Measurements from ENCODE around the gene EPHB3. TPM values are rescaled to one million over a fixed set of nuclear protein-coding genes. Genes with fewer than 3 reads are reported as not detected.

The EPHB3 gene
- polyA plus RNA-seq, 1 experiment: 3.3 TPM

DNA sequence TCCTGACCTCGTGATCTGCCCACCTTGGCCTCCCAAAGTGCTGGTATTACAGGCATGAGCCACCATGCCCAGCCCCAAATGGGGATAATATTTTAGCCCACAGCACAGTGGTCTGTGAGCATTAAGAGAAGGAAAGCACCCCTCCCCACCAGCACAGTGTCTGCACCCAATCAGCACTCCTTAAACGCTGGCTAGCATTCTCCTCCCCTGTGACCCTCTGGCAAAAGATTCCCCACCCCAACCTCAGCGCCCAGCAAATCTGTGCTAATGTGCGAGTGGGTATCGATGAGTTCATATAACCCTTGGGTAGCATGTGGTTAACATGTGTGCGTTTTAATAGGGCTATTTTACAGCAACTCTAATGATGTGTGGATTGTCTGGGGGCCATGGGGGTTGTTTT, 18.3 kb upstream of the EPHB3 start:
- no peak for DNase-seq (ENCODE audit: low read depth)
- ChIA-PET POLR2A (no interaction called here), CTCF (interaction anchor here (0.7 to 12.6 kb wide), 10 partner anchors 15 to 238 kb away, joined by 3 to 195 read pairs (median 5); no protein-coding TSS in a partner anchor)
- peaks cover 15% of the 10 kb centered on the region for H3K27me3 ChIP-seq (ENCODE audit: control insufficient read depth, insufficient read depth, low read length)
- H3K4me3 ChIP-seq (ENCODE audit: low read depth, low read length): no peak overlapping the region
- TF ChIP-seq, protein P1, sequence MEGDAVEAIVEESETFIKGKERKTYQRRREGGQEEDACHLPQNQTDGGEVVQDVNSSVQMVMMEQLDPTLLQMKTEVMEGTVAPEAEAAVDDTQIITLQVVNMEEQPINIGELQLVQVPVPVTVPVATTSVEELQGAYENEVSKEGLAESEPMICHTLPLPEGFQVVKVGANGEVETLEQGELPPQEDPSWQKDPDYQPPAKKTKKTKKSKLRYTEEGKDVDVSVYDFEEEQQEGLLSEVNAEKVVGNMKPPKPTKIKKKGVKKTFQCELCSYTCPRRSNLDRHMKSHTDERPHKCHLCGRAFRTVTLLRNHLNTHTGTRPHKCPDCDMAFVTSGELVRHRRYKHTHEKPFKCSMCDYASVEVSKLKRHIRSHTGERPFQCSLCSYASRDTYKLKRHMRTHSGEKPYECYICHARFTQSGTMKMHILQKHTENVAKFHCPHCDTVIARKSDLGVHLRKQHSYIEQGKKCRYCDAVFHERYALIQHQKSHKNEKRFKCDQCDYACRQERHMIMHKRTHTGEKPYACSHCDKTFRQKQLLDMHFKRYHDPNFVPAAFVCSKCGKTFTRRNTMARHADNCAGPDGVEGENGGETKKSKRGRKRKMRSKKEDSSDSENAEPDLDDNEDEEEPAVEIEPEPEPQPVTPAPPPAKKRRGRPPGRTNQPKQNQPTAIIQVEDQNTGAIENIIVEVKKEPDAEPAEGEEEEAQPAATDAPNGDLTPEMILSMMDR (IDR thresholded peaks at IDR 0.05; ENCODE audit: insufficient read depth, low read depth, low read length): no peak
- no peaks in the 10 kb centered on the region for H3K36me3 ChIP-seq (ENCODE audit: control insufficient read depth, insufficient read depth, low read length)

DNA sequence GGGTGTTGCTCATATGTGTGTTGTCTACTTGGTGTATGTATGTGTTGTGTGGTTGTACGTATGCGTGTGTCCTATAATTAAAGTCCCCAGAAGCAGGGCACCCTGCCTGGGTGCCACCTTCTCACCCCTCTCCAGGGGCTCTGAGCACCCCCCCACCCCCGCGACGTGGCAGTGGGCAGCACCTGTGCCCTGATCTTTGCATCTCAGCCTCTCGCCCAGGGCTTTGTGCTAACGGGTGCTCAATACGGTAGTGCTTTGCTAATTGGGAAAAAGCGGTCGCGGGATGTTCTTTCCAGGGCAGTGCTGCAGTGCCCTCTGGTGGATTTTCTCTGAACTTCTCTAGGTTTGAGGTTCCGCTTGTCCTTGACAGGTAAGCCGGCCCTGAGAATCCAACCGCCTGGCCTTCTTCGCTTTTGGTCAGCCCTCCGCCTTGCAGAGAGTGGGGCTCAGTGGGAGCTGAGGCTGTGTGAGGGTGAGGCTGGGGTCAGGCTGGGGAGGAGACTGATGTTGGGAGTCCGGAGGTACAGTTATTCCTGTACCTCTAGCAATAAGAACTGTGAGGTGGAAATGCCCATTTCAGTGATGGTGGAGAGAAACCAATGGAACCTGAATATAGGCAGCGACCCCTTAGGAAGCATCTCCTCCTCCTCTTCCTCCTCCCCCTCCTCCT, 17.6 kb upstream of the EPHB3 start:
- H3K27me3 ChIP-seq (ENCODE audit: control insufficient read depth, insufficient read depth, low read length): peaks cover 11% of the 10 kb centered on the region
- no peaks in the 10 kb centered on the region for H3K36me3 ChIP-seq (ENCODE audit: control insufficient read depth, insufficient read depth, low read length)
- no peak for DNase-seq (ENCODE audit: low read depth)
- no peak overlapping the region for H3K4me3 ChIP-seq (ENCODE audit: low read depth, low read length)
- TF ChIP-seq, protein P1 (IDR thresholded peaks at IDR 0.05; ENCODE audit: insufficient read depth, low read depth, low read length): peak; percentile 80
- ChIA-PET CTCF (interaction anchor here (0.6 to 12.6 kb wide), 11 partner anchors 16 to 270 kb away, joined by 3 to 195 read pairs (median 5); no protein-coding TSS in a partner anchor), POLR2A (no interaction called here)

DNA sequence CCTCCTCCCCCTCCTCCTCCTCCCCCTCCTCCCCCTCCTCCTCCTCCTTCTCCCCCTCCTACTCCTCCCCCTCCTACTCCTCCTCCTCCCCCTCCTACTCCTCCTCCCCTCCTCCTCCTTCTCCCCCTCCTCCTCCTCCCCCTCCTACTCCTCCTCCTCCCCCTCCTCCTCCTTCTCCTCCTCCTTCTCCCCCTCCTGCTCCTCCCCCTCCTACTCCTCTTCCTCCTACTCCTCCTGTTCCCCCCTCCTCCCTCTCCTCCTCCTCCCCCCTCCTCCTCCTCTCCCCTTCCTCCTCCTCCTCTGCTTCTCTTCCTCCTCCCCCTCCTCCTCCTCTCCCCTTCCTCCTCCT, 17.1 kb upstream of the EPHB3 start:
- POLR2A ChIA-PET: no interaction called here
- CTCF ChIA-PET: interaction anchor here (0.7 to 12.6 kb wide), 6 partner anchors 16 to 237 kb away, joined by 3 to 195 read pairs (median 8); no protein-coding TSS in a partner anchor
- Histone ChIP-seq H3K27me3 (ENCODE audit: control insufficient read depth, insufficient read depth, low read length) (peaks cover 9% of the 10 kb centered on the region), H3K36me3 (ENCODE audit: control insufficient read depth, insufficient read depth, low read length) (no peaks in the 10 kb centered on the region), H3K4me3 (ENCODE audit: low read depth, low read length) (no peak overlapping the region)
- DNase-seq (ENCODE audit: low read depth): no peak
- TF ChIP-seq, protein P1 (IDR thresholded peaks at IDR 0.05; ENCODE audit: insufficient read depth, low read depth, low read length): no peak

DNA sequence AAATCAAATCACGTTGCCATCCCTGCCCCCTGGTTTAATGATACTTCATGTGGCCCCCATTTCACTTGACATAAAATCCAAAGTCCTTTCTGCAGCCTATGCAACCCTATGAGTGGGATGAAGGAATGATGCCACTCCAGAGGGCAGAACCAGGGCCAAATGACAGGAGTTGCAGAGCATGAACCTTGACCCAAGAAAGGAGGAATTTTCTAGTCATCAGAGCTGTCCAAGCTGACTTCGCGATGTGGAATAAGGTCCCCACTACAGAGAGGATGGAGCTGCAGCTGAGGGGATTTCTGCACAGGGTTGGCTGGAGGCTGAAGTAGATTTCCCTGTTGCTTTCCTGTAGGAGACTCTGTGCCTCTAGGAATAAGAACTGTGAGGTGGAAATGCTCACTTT, 15.8 kb upstream of the EPHB3 start:
- DNase-seq (ENCODE audit: low read depth): no peak
- peaks cover 10% of the 10 kb centered on the region for H3K27me3 ChIP-seq (ENCODE audit: control insufficient read depth, insufficient read depth, low read length)
- POLR2A ChIA-PET: no interaction called here
- CTCF ChIA-PET: interaction anchor here (0.7 to 12.6 kb wide), 5 partner anchors 70 to 232 kb away, joined by 3 to 195 read pairs (median 3); no protein-coding TSS in a partner anchor
- no peak overlapping the region for H3K4me3 ChIP-seq (ENCODE audit: low read depth, low read length)
- TF ChIP-seq, protein P1 (IDR thresholded peaks at IDR 0.05; ENCODE audit: insufficient read depth, low read depth, low read length): no peak
- H3K36me3 ChIP-seq (ENCODE audit: control insufficient read depth, insufficient read depth, low read length): no peaks in the 10 kb centered on the region

DNA sequence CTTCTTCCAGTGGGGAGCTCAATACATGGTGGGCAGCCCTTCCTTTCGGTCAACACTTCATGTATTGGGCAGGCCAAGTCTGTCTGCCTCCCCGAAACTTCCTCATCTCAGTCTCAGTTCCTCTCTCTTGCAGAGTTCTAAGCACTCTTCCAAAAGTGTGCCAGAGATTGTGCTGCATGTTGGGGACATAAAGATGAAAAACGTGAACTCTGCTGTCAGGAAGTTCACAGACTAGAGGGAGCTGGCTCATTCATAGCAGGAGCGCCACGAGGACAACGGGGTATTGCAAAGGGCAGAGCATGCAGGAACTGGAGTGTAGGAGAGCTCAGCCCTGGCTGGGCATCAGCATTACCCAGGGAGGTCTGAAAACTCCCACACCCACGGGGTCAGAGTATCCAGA, 15.3 kb upstream of the EPHB3 start:
- Histone ChIP-seq H3K4me3 (ENCODE audit: low read depth, low read length) (no peak overlapping the region), H3K36me3 (ENCODE audit: control insufficient read depth, insufficient read depth, low read length) (no peaks in the 10 kb centered on the region), H3K27me3 (ENCODE audit: control insufficient read depth, insufficient read depth, low read length) (peaks cover 12% of the 10 kb centered on the region)
- CTCF ChIA-PET: interaction anchor here (0.8 to 12.6 kb wide), 5 partner anchors 11 to 233 kb away, joined by 3 to 195 read pairs (median 7); no protein-coding TSS in a partner anchor
- TF ChIP-seq, protein P1 (IDR thresholded peaks at IDR 0.05; ENCODE audit: insufficient read depth, low read depth, low read length): no peak
- POLR2A ChIA-PET: no interaction called here
- DNase-seq (ENCODE audit: low read depth): no peak

Measured in BJ (cell line).